Endothelial cell of umbilical vein (primary cell): ENCODE data around the gene RBSN.

Source experiments
- POLR2A ChIP-seq: IDR thresholded peaks from 2 replicates; pipeline ENCODE4 v1.6.1; 2012; ENCODE audit warnings: low read depth, mild to moderate bottlenecking, control low read depth, low read length
- POLR2AphosphoS5 ChIP-seq: IDR thresholded peaks from 2 replicates; pipeline ENCODE4 v1.6.1; 2012; ENCODE audit warnings: low read depth, mild to moderate bottlenecking, control low read depth, low read length, moderate library complexity; ENCODE audit not compliant: insufficient read depth
- TF ChIP-seq, protein P1 (sequence below), 2 donors: IDR thresholded peaks; 1 replicate in 1 of 2; 2 replicates in 1 of 2; pipeline ENCODE4 v1.5.1; 2011; ENCODE audit warnings: low read length in 2 of 2, mild to moderate bottlenecking in 2 of 2, moderate library complexity in 2 of 2, control low read depth in 1 of 2, inconsistent platforms in 1 of 2, low read depth in 1 of 2; ENCODE audit not compliant: insufficient read depth in 1 of 2; ENCODE audit errors: extremely low read depth in 1 of 2

DNA sequence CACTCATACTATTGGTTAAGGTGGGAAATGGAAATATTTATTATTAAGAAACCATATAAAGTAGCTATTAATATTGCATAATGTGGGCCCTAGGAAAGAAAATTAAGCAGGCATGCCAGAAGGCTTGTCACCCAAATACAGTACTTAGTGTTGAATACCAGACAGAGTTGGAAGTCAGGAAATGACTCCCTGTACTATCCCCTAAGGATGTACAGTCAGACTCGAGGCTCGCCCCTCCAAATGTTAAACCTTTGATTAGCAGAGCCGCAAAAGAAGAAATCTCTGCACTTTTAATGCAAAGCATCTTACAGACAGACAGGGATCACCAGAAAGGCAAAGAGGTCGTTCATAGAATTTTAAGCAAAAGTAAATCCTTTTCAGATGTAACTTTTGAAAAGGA lies 11.3 kb upstream of the RBSN start:
- TF ChIP-seq, protein P1, sequence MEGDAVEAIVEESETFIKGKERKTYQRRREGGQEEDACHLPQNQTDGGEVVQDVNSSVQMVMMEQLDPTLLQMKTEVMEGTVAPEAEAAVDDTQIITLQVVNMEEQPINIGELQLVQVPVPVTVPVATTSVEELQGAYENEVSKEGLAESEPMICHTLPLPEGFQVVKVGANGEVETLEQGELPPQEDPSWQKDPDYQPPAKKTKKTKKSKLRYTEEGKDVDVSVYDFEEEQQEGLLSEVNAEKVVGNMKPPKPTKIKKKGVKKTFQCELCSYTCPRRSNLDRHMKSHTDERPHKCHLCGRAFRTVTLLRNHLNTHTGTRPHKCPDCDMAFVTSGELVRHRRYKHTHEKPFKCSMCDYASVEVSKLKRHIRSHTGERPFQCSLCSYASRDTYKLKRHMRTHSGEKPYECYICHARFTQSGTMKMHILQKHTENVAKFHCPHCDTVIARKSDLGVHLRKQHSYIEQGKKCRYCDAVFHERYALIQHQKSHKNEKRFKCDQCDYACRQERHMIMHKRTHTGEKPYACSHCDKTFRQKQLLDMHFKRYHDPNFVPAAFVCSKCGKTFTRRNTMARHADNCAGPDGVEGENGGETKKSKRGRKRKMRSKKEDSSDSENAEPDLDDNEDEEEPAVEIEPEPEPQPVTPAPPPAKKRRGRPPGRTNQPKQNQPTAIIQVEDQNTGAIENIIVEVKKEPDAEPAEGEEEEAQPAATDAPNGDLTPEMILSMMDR (IDR thresholded peaks at IDR 0.05; ENCODE audit: extremely low read depth in 1 of 2, insufficient read depth in 1 of 2, low read depth in 1 of 2, low read length in 2 of 2) = no peak
- no peak for TF ChIP-seq POLR2A
- no peak for TF ChIP-seq POLR2AphosphoS5
